Fibroblast of lung (primary cell): ENCODE measurements around the gene SYT7. TPM values are rescaled to one million over a fixed set of nuclear protein-coding genes. Genes with fewer than 3 reads are reported as not detected.
A peak's percentile ranks its signal among the peaks of the same experiment; 100 is the strongest.

Experiments
- DNase-seq, 2 donors: peaks; one replicate each; pipeline versions ENCODE4 v3.0.0 to v3.0.0-alpha.2; 2010; ENCODE audit warnings: low read depth in 2 of 2
- H2AFZ ChIP-seq: 2 replicates; pipeline ENCODE4 v1.5.1; 2012; ENCODE audit warnings: low read length, control low read depth, inconsistent platforms
- H3K27ac ChIP-seq: 2 replicates; pipeline ENCODE4 v1.5.1; 2011; ENCODE audit warnings: low read length, control low read depth; ENCODE audit not compliant: insufficient read depth
- H3K27me3 ChIP-seq: 2 replicates; pipeline ENCODE4 v1.5.1; 2011; ENCODE audit warnings: mild to moderate bottlenecking, low read length; ENCODE audit not compliant: control insufficient read depth, insufficient read depth
- H3K36me3 ChIP-seq: 2 replicates; pipeline ENCODE4 v1.5.1; 2011; ENCODE audit warnings: low read length; ENCODE audit not compliant: control insufficient read depth, insufficient read depth
- H3K4me1 ChIP-seq: 2 replicates; pipeline ENCODE4 v1.5.1; 2011; ENCODE audit warnings: low read length; ENCODE audit not compliant: control insufficient read depth, insufficient read depth; ENCODE audit errors: extremely low read depth
- H3K4me2 ChIP-seq: 2 replicates; pipeline ENCODE4 v1.5.1; 2011; ENCODE audit warnings: low read length, control low read depth; ENCODE audit not compliant: insufficient read depth; ENCODE audit errors: extremely low read depth
- H3K4me3 ChIP-seq, 4 experiments: fragments of 200-600 bp in 1 of 4; sonication (generic) in 1 of 4; replicated peaks in 1 of 4; 2 replicates each; pipeline ENCODE4 v1.5.1; 2011 to 2016; ENCODE audit warnings: low read length in 4 of 4, low read depth in 3 of 4, mild to moderate bottlenecking in 3 of 4, control low read depth in 2 of 4, inconsistent platforms in 1 of 4, mixed read lengths in 1 of 4; ENCODE audit not compliant: insufficient read depth in 1 of 4; ENCODE audit errors: control extremely low read depth in 1 of 4
- H3K79me2 ChIP-seq: 2 replicates; pipeline ENCODE4 v1.5.1; 2012; ENCODE audit warnings: mild to moderate bottlenecking, low read length, inconsistent platforms; ENCODE audit not compliant: control insufficient read depth, insufficient read depth
- H3K9ac ChIP-seq: 2 replicates; pipeline ENCODE4 v1.5.1; 2011; ENCODE audit warnings: mild to moderate bottlenecking, low read length, control low read depth; ENCODE audit not compliant: insufficient read depth
- H3K9me3 ChIP-seq: 2 replicates; pipeline ENCODE4 v1.5.1; 2012; ENCODE audit warnings: low read depth, low read length; ENCODE audit not compliant: control insufficient read depth, insufficient read depth
- H4K20me1 ChIP-seq: 2 replicates; pipeline ENCODE4 v1.5.1; 2011; ENCODE audit warnings: low read length; ENCODE audit not compliant: control insufficient read depth, insufficient read depth; ENCODE audit errors: extremely low read depth
- CTCF ChIP-seq, 2 donors: IDR thresholded peaks in 1 of 2; conservative IDR thresholded peaks in 1 of 2; 1 replicate in 1 of 2; 2 replicates in 1 of 2; pipeline ENCODE4 v1.5.1; 2011 to 2012; ENCODE audit warnings: low read length in 2 of 2, control low read depth in 1 of 2, inconsistent platforms in 1 of 2, low read depth in 1 of 2, mild to moderate bottlenecking in 1 of 2
- EZH2 ChIP-seq: IDR thresholded peaks from 2 replicates; pipeline ENCODE4 v1.5.1; 2012; ENCODE audit warnings: low read length, control low read depth, mild to moderate bottlenecking; ENCODE audit errors: missing control alignments
- polyA plus RNA-seq, 2 donors: library from polyadenylated mRNA; depleted of rRNA in 1 of 2; stranded (reverse) in 1 of 2; unstranded in 1 of 2; fragments of >200 nt; gene quantifications; 2 replicates each; pipeline ENCODE4 v1.2.1, GENCODE V29; 2011 to 2012; ENCODE audit warnings: missing spikeins in 1 of 2
- total RNA-seq: library from RNA; depleted of rRNA; stranded (reverse); fragments of >200 nt; gene quantifications from 2 replicates; pipeline ENCODE4 v1.2.1, GENCODE V29; 2014

Gene SYT7
- total and polyA plus RNA-seq, 2 donors (not counting 1 experiment from before 2014, with no cell fraction given), result 2.5 to 25.9 TPM

GRCh38 chr11:61545341-61545740 is 35.5 kb downstream of the SYT7 start:
- H3K4me2 ChIP-seq, result no peak overlapping the region
- no peak for DNase-seq

DNA sequence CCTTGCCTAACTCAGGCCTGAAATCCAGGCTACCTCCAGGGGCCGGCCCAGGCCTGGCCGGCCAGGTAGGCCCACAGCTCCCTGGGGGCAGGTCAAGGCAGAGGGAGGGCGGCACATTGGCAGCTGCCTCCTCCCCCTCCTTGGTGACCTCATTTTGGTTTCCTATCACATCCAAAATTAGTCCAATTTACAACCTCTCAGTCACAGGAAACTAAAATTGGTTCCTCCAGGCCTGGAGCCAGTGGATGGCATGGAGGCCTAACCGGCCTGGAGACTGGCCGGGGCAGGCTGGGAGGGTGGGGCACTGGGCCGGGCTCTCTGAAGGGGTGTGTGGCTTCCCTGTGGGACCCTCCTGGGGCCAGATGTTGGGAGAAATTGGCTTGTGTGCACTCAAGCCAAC is 36.4 kb downstream of the SYT7 start:
- Histone ChIP-seq H3K4me3 (no peak overlapping the region), H3K27ac (no peak overlapping the region), H3K27me3 (peaks cover 2% of the 10 kb centered on the region), H4K20me1 (no peaks in the 10 kb centered on the region), H3K9me3 (no peaks in the 10 kb centered on the region), H3K4me2 (no peak overlapping the region), H3K36me3 (no peaks in the 10 kb centered on the region), H2AFZ (no peak overlapping the region), H3K79me2 (no peaks in the 10 kb centered on the region), H3K4me1 (peaks cover 7% of the 10 kb centered on the region), H3K9ac (no peak overlapping the region)
- TF ChIP-seq EZH2 (no peak), CTCF (conservative IDR thresholded peaks at IDR 0.05 in 1 of 2, IDR thresholded peaks at IDR 0.05 in 1 of 2; ENCODE audit: low read depth in 1 of 2, low read length in 2 of 2) (no peak)
- no peak for DNase-seq

More at GRCh38 chr11:61545341-61545740, 35.5 kb downstream of the SYT7 start:
- Histone ChIP-seq H3K4me1 (peaks cover 7% of the 10 kb centered on the region), H2AFZ (no peak overlapping the region), H3K27me3 (peaks cover 2% of the 10 kb centered on the region), H3K36me3 (no peaks in the 10 kb centered on the region), H3K79me2 (no peaks in the 10 kb centered on the region), H4K20me1 (no peaks in the 10 kb centered on the region), H3K4me3 (no peak overlapping the region), H3K9me3 (no peaks in the 10 kb centered on the region), H3K27ac (no peak overlapping the region), H3K9ac (no peak overlapping the region)
- TF ChIP-seq EZH2 (no peak), CTCF (conservative IDR thresholded peaks at IDR 0.05 in 1 of 2, IDR thresholded peaks at IDR 0.05 in 1 of 2; ENCODE audit: low read depth in 1 of 2, low read length in 2 of 2) (peak; percentile 38 to 56)

GRCh38 chr11:61543606-61544306 is 37.1 kb downstream of the SYT7 start:
- no peaks in the 10 kb centered on the region for H4K20me1 ChIP-seq
- H3K79me2 ChIP-seq, result no peaks in the 10 kb centered on the region
- H3K27me3 ChIP-seq, result peaks cover 5% of the 10 kb centered on the region
- TF ChIP-seq CTCF (conservative IDR thresholded peaks at IDR 0.05 in 1 of 2, IDR thresholded peaks at IDR 0.05 in 1 of 2; ENCODE audit: low read depth in 1 of 2, low read length in 2 of 2) (no peak), EZH2 (no peak)
- no peak overlapping the region for H3K27ac ChIP-seq
- DNase-seq, result peak; percentile 45 to 82
- no peaks in the 10 kb centered on the region for H3K36me3 ChIP-seq
- H3K4me1 ChIP-seq, result peaks cover 7% of the 10 kb centered on the region
- no peak overlapping the region for H3K9ac ChIP-seq
- no peaks in the 10 kb centered on the region for H3K9me3 ChIP-seq
- H2AFZ ChIP-seq, result no peak overlapping the region
- no peak overlapping the region for H3K4me2 ChIP-seq
- no peak overlapping the region for H3K4me3 ChIP-seq
